Measurements from ENCODE around the gene BROX.
A peak's percentile ranks its signal among the peaks of the same experiment; 100 is the strongest.
"Not testable (repeated sequence)": the region's sequence is repeated elsewhere in the genome, so short reads cannot be mapped to it uniquely, and the experiment has no call there.

BROX gene, protein sequence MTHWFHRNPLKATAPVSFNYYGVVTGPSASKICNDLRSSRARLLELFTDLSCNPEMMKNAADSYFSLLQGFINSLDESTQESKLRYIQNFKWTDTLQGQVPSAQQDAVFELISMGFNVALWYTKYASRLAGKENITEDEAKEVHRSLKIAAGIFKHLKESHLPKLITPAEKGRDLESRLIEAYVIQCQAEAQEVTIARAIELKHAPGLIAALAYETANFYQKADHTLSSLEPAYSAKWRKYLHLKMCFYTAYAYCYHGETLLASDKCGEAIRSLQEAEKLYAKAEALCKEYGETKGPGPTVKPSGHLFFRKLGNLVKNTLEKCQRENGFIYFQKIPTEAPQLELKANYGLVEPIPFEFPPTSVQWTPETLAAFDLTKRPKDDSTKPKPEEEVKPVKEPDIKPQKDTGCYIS

DNA sequence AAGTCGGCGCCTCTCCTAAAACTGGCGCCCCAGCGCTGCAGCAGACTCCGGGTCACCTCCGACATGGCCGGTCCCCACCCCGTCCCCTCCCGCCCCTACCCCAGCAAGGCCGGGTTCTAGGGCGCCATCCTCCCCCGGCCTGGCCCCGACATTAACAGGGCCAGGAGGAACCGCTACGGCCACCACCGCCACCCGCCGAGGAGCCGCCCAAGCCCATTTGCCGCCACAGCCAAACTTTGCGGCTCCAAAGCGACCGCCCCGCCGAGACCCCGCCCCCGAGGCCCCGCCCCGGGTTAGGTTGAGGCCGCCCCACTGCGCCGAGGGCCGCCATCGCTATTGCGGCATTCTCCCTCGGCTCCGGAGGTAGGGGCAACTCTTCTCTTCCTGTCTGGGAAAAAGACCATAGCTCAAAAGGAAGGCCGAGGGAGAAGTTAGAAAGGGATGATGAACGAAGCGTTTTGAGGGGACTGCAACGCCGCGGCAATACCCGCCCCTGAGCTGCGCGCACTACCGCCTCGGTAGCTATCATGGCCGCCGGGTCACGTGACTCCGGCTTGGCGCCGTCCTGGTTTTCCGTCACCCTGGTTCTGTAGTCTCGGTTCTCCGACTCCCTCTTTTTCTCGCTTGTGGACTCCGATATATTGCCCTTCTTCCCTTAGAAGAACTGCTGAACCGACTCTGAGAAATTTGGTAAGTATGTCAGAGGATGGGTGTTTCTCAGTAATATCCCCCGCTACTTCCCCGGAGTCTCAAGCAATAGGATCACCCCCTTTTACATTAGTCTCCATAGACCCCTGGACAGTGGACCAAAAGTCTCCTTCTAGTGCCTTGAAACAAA is at the start of gene BROX, which contains the start of gene AIDA:
BROX (plus strand) TSS at position 312 of the 838 bp plus-strand sequence. CDS start 3,136 bp downstream, outside the sequence.
AIDA (minus strand) TSS at position 239 of the 838 bp plus-strand sequence; CDS start at position 65, 174 bp downstream.
- DNase-seq (ENCODE audit: low read depth, low spot score) = peak; percentile 57

DNA sequence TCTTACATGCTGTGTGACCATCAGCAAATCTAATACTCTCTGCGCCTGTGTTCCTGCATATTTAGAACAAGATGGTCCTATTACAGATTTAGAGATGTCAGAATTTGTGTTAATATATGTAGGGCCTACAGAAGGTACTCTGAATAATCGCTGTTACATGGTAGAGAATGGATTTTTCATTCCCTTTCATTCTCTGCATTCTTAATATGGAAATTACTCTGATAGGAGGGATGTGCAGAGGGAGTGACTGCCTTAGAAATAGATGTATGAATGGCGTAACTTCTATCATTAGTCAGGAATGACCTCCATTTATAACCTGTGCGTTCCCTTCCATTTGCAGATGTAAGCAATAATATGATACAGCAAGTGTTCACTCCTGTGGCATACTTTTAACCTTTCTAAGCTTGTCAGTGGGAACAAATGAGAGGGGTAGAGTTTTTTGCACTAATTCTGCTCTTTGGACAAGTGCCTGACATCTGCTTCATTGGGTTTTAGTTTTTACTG is 48.9 kb upstream of the BROX start:
- DNase-seq (ENCODE audit: low read depth, low spot score) = no peak

DNA sequence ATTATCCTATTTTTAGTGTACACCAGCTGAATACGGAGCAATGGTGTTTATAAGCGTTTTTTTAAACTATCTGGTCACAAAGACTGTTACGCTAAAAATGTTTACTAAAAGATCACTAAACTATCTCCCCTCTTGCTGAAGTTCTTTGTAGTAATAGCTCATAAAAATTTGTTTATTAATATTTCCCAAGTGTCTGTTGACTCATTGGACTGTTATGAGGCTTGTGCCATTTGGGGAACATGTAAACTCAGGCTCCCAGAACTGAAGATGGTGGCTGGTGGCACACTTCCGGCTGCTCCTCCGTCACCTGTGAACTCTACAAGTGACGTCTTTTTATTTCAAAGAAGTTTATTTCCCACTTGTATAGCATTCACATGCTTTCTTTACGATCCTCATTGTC is 46.4 kb upstream of the BROX start:
- DNase-seq (ENCODE audit: low read depth, low spot score) = no peak

DNA sequence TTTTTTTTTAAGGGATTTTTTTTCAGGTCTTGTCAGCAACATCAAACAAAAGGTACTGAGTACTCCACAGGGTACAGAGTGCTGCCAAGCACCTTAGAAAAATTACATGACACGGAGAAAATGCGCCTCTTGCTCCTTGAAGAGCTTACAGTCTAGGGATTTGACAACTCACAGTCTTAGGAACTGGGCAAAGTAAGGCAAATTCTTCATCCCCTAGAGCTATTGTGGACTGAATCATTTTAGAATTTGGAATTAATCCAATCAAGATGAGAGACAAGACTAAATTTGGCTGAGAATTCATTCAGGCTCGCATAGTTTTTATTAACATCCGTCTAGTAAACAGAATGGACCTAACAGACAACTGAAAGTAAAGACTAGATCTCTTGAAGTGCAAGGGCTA is 44.2 kb upstream of the BROX start:
- not testable (repeated sequence) for DNase-seq (ENCODE audit: low read depth, low spot score)

DNA sequence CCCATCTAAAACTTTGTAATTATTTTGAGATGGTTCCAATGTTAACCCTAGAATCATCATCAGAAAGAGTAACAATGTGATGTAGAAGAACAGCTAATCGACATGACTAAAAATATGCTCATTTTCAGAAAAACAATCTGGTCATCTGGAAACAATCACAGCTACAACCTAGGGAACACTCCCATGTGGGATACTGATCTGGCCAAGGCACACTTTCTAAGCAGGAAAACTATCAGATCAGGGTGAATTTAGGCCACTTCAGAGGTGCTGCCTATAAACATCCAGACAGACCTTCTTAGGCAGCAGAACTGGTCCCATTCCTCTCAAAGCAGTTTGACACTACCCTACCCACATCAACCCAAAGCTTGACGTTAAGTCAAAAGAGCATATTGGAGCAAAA is 43.3 kb upstream of the BROX start:
- DNase-seq (ENCODE audit: low read depth, low spot score) = not testable (repeated sequence)

DNA sequence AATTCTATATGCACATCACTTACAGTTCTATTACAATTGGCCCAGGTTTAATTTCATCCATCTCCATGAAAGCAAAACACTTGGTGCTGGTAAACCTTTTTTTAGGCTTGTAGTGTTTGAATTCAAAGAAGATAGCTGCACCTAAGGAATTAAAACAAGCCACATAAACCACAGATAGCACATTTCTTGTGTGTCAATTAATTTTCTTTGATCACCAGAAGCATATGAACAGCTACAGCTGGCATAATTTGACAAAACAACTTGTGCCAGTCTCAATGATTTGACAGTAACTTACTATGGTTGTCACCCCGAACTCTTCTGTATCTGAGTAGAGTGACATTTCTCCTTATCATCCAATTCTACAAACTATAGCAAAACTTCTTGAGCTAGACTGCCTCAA is 42.3 kb upstream of the BROX start:
- no peak for DNase-seq (ENCODE audit: low read depth, low spot score)

DNA sequence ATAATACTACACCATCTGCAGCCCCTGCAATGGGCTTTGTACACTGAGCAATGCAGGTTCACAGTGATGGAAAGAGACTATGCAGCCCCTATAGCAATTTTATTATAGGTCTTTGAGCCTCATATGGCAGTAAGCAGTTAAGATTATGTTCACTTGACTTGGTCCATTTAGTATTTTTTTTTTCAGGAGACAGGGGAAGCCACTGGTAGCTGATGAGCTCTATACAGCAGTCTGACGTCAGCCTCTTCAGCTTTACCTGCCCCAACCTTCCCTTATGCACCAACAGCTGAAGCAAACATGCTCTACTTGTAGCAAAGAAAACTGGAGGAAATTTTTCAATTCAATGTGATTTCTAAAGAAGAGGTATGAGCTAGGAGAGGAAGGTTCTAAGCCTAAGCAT is 32.3 kb upstream of the BROX start:
- no peak for DNase-seq (ENCODE audit: low read depth, low spot score)

DNA sequence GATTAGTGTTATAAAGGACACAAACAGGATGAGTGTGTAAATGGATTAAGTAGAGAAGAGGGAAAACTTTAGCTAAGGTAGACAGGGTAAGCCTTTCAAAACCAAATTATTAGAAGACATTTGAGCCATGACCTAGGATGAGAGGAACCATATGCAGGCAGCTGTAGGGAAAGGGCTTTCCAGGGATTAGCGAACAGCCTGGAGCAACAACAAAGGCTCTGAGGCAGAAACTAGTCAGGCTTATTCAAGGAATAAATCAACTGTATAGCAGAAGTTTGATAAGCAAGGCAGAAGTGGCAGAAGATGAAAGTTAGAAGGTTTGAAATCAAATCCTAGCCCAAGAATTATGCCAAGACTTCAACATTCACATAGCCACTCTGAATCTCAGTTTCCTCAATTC is 21.3 kb upstream of the BROX start:
- DNase-seq (ENCODE audit: low read depth, low spot score) = no peak

DNA sequence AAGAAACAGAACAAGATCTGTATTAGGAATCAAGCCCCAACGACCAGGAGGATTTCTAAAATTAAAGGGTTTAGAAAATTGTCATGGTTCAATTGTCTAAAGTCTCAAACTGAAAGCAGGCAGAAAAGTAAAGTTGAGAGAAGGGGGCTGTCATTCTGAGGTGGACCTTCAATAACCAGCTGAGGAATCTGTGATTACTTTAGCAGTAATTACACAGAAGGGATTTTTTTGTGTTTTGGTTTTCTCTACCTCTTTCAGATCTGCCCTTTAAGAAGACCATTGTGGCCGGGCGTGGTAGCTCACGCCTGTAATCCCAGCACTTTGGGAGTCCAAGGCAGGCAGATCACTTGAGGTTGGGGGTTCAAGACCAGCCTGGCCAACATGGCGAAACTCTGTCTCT is 17.4 kb upstream of the BROX start:
- no peak for DNase-seq (ENCODE audit: low read depth, low spot score)

DNA sequence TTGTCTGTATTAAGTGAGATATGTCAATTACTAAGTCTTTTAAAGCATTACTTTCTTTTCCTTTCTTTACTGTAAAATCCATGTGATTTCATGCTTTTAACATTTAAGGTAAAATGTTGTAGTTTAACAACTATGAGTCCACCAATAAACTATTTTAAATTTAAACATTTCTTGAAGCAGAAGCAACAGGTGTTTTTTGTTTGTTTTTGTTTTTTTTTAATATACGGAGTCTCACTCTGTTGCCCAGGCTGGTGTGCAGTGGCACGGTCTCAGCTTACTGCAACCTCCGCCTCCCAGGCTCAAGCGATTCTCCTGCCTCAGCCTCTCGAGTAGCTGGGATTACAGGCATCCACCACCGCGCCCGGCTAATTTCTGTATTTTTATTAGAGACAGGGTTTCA is 15.6 kb upstream of the BROX start:
- DNase-seq (ENCODE audit: low read depth, low spot score) = no peak

DNA sequence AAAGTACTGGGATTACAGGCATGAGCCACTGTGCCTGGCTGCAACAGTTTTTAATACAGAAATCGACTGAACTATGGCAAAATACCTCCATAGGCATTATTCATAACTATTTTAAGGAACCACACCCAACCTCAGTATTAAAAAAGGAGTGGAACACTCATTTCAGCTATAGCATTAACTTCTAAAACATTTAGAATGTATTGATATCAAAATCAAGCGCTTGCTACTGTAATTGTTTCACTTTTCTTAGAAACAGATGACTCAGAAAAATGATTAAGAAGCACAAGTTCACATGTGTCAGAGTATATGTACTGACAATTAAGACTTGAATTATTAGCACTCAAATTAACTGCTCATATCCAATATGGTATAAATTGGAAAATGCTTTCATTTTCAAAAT is 15.2 kb upstream of the BROX start:
- no peak for DNase-seq (ENCODE audit: low read depth, low spot score)

DNA sequence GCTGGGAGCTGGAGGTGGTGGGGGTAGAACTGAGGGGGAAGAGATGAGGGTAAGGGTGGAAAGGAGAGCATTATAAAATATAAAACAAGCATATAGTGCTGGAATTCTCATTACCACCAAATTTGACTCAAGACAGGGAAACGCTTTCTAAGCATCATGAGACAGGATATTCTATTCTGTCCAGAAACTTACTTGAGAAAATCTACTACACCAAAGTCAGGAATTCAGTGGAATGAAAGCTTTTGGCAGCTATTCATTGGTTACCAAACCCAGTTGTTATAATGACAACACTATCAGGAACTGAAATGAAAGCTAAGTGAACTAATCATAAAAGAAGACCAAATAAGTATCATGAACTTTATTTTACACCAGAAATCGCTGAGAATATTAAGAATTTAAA is 14.5 kb upstream of the BROX start:
- no peak for DNase-seq (ENCODE audit: low read depth, low spot score)

DNA sequence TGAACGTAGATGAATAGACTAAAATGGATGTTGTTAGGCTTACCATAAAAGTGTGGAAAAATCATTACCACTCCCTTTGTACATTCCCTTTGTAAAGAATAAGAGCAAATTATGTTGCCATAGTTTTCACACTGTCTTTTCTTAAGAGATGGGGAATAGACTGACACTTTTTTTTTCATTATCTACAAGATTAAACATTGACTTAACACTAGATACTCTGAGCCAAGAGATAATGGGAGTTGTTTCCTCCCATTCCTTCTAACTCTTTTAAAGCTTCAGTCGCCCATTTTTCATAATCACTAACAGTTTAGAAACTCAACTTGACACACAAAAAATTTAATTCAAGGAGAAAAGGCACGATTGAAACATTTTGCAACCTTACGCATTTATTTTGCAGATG is 10.2 kb upstream of the BROX start:
- DNase-seq (ENCODE audit: low read depth, low spot score) = no peak

DNA sequence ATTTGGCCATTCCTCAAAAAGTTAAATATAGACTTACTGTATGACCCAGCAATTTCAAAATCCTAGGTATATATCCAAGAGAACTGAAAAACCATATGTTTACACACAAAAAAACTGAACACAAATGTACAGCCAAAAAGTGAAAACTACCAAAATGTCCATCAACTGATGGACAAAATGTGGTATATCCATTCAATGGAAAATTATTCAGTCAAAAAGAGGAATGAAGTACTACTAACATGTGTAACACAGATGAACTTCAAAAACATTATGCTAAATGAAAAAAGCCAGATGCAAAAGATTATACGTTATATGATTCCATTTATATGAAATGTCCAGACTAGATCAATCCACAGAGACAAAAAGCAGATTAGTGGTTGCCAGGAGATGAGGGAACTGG is 8.1 kb upstream of the BROX start:
- no peak for DNase-seq (ENCODE audit: low read depth, low spot score)

DNA sequence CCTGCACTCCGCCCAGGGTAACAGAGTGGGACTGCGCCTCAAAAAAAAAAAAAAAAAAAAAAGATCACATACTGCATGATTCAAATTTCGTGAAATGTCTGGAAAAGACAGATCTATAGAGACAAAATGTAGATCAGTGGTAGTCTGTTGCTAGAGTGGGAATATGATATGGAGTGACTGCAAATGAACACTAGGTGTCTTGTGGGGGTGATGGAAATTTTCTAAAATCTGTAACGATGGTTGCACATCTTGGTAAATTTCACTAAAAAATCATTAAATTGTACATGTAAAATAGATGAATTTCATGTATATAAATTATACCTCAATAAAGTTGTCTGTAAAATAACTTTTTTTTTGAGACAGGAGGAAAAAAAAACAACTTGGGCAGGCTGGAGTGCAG is 5.5 kb upstream of the BROX start:
- no peak for DNase-seq (ENCODE audit: low read depth, low spot score)

DNA sequence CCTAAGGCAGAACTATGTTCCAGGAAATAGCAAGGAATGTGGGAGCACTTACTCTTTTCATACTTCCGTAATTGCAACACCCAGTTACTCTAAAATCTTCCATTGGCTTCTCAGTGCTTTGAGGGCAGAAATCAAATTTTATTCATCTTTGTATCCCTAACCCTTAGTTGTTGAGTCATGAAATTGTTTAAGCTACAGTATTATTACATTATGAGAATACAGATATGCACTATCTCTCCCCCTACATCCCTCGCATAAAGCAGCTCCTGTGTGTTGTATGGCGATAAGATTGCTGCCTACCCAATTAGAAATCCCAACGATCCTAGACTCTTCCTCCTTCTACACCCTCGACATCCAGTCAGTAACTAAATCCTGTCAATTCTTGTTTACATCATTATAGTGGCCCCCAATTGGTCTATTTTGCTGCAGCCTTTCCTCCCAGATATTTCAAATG is 2.6 kb upstream of the BROX start:
- DNase-seq (ENCODE audit: low read depth, low spot score) = no peak

DNA sequence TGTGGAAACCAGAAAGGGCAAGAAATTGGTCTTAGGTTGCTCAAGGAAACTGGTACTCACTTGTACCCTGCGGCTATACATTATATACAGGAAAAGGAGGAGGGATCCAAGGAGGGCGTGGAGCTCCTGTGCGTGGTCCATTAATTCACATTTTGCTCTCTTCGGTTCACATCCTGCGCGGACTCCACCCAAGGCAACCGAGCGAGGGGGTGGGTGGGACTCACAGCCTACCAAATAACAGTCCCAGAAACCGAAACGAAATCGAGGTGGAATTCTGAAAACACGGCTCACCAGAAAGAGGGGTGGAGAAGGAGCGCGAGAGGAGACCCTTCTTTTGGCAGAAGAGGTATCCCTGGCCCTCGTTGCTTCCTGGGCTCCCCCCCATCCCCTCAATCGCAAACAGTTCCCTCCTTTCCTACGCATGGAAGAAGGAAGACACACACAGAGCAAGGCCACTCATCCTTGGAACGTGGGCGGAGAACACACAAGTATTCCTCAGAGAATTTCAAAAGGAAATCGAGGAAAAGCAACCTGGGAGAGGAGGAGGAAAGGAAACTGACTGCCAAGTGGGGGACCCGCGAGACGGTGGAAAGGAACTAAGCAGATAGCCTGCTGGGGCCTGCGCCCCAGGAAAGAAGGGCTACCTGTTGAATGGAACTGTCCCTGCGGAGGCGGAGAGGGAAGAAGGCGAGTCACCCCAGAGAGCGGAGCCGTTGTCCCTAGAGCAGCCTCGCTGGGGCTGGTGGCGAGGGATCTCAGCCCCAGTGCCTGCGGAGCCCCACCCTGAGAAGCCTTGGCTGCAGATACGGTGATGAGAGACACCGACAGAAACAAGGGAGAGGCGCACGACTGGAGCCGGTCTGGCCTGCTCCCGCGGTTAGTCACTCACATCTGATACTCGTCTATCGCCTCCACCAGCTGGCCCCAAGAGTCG is 778 bp upstream of the BROX start:
- no peak for DNase-seq (ENCODE audit: low read depth, low spot score)

DNA sequence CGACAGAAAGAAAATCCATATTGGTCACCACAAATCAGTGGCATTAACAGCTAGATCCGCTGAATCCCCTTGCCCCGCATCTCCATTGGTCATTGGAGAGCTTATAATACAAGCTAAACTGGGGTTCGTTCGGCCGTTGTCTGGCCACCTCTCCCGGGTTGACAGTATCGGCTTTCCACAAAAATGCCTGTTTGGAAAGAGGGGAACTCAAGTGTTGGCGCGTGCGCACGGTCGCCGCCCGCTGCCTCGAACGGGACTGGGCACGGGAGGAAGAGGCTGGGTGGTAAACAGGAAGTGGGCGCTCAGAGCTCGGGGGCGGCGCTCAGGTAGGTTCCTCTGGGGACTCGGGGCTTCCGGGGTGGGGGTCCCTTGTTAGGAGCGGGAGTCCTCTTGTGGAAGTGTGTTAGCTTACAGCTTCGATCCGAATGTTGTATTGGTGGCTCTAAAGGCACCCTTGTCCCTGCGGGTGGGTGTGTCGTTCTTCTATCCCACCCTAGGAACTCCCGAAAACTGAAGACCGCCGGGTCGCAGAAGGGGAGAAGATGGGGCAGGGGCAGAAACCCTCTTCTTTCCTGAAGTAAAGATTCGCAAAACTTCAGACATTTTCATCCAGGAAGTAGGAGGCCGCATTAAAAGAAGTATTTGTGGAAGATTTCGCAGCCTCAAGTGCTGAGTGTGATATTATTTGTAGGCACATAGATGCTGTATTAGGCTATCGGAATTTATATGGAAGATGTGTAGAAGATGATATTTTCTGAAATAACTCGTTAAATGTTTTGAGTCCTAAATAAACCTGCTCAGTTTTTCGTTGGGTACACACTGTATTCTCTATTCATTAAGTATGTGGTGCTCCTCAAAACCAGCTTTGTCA is 962 bp downstream of the BROX start:
- DNase-seq (ENCODE audit: low read depth, low spot score) = peak; percentile 89

DNA sequence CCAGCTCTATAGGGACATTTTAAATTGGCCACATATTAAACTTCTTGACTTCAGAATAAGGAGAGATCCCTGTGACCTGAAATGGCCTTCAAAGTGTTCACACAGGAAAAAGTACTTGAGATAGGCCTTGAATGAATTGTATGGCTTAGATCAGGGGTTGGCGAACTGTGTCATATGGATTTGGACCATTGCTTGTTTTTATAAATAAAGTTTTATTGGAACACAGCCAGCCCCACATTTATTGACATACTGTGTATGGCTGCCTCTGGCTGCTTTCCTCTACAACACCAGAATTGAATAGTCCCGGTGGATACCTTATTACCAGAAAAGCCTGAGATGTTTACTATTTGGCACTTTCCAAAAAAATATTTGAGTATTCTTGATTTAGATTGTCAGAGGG is 4.0 kb downstream of the BROX start:
- DNase-seq (ENCODE audit: low read depth, low spot score) = no peak

DNA sequence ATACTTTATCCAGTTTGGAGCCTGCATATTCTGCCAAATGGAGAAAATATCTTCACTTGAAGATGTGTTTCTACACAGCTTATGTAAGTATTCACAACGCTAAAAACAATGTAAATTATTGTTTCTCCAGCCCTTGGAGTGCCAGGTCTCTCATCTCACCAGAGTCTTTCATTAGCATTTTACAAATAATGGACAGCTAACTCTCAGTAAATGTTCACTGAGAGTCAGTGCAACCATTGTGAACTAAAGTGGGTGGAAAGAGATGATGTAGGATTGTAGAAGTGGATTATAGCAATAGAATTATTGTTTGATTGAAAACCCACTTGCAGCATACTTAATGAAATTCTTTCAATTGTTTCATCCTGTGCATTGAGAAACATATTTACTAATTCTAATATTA is 16.4 kb downstream of the BROX start:
- DNase-seq (ENCODE audit: low read depth, low spot score) = no peak

Measured in smooth muscle cell of the brain vasculature (primary cell).